ENCODE data around the gene UAP1L1. TPM values are rescaled to one million over a fixed set of nuclear protein-coding genes. Genes with fewer than 3 reads are reported as not detected.

Gene UAP1L1
- total and polyA plus RNA-seq, 9 of the 15 experiments (the other 6 are each of a cell fraction or from before 2014, with no cell fraction given) = 0.20 to 8.6 (median 3.7) TPM

DNA sequence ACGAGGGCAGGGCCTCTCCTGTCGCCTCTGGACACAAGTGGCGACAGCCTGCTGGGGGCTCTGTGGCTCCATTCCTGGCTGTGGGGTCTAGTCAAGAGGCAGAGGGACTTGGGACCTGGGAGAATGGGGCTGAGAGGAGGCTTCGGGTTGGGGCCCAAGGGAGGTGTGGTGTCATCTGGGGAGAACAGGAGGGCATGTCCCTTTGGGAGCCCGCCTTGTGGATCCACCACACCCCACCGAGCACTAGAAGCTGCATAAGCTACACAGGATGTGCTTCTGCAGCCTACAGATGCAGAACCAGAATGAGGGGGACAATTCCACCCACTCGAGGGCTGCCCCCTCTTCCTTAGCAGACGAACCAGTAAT lies 5.6 kb downstream of the UAP1L1 start:
- peaks cover 20% of the 10 kb centered on the region; the same call in 2 of the 3 replicates for H3K79me2 ChIP-seq (ENCODE audit: control insufficient read depth, insufficient read depth, low read length)
- H3K27ac ChIP-seq (ENCODE audit: extremely low read depth, low read depth, low read length) = peak overlapping the region; percentile 63; the same call in 1 of the 3 replicates
- CTCF ChIA-PET (ENCODE audit: low intra/inter-chr PET ratio) = no interaction called here
- no TSS peak for BruUV-seq (replicated peaks)
- H3K4me1 ChIP-seq (replicated peaks in 1 of 2; ENCODE audit: control insufficient read depth in 2 of 2, insufficient read depth in 2 of 2, low read length in 2 of 2) = peaks cover 27 to 85% of the 10 kb centered on the region in 2 experiments; a peak in 4 of 5 replicates
- FAIRE-seq (no peak), ATAC-seq (no peak), DNase-seq (ENCODE audit: extremely low read depth in 1 of 4, low spot score in 3 of 4) (no peak)
- POLR2A ChIA-PET = interaction anchor here (0.9 to 2.6 kb wide), 4 partner anchors 13 to 158 kb away, joined by 3 to 14 read pairs (median 4); partner anchors contain the start of genes SAPCD2 and TUBB4B
- H3K4me2 ChIP-seq (ENCODE audit: insufficient read depth, low read length) = no peak overlapping the region; the same call in 1 of the 2 replicates
- TF ChIP-seq, protein P1, sequence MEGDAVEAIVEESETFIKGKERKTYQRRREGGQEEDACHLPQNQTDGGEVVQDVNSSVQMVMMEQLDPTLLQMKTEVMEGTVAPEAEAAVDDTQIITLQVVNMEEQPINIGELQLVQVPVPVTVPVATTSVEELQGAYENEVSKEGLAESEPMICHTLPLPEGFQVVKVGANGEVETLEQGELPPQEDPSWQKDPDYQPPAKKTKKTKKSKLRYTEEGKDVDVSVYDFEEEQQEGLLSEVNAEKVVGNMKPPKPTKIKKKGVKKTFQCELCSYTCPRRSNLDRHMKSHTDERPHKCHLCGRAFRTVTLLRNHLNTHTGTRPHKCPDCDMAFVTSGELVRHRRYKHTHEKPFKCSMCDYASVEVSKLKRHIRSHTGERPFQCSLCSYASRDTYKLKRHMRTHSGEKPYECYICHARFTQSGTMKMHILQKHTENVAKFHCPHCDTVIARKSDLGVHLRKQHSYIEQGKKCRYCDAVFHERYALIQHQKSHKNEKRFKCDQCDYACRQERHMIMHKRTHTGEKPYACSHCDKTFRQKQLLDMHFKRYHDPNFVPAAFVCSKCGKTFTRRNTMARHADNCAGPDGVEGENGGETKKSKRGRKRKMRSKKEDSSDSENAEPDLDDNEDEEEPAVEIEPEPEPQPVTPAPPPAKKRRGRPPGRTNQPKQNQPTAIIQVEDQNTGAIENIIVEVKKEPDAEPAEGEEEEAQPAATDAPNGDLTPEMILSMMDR (IDR thresholded peaks at IDR 0.05 in 2 of 3, conservative IDR thresholded peaks at IDR 0.05 in 1 of 3; ENCODE audit: insufficient read depth in 2 of 3, low read depth in 1 of 3, low read length in 3 of 3) = 0 out of 6 replicates have a peak, but pooled peaks of 1 of the 3 experiments have one; percentile 4
- no peak for TF ChIP-seq BCOR (IDR thresholded peaks at IDR 0.05)
- H2AFZ ChIP-seq (ENCODE audit: low read depth, low read length) = no peak overlapping the region
- peak overlapping the region; percentile 26 to 88; a peak in 3 of 4 replicates for H3K9ac ChIP-seq (ENCODE audit: insufficient read depth in 1 of 2, low read depth in 2 of 2, low read length in 2 of 2)
- H3K9me1 ChIP-seq (ENCODE audit: control insufficient read depth, insufficient read depth, low read length) = no peaks in the 10 kb centered on the region
- no peaks in the 10 kb centered on the region for H4K20me1 ChIP-seq (replicated peaks; ENCODE audit: control insufficient read depth, insufficient read depth, low read length)
- intact Hi-C loops (cut with micrococcal nuclease) = no loop called here
- no peaks in the 10 kb centered on the region for H3K27me3 ChIP-seq (ENCODE audit: control insufficient read depth in 2 of 2, insufficient read depth in 2 of 2, low read length in 2 of 2)
- WGBS (ENCODE audit: insufficient coverage, low coverage, missing lambda C conversion rate) = 65% methylated on average over 8 of the region's 8 CpGs
- peaks cover 10% of the 10 kb centered on the region; the same call in 1 of the 3 replicates for H3K36me3 ChIP-seq (ENCODE audit: control insufficient read depth, insufficient read depth, low read length)
- H3K4me3 ChIP-seq = no peak overlapping the region
- in situ Hi-C loops (cut with MboI) = no loop called here
- no peaks in the 10 kb centered on the region for H3K9me3 ChIP-seq (replicated peaks; ENCODE audit: control insufficient read depth, insufficient read depth, low read depth, low read length)

Measured in K562 (cell line).